Neural progenitor cell (in vitro differentiated cells): ENCODE data around the gene ZC3H7A.

ENCODE experiments used
- CTCF ChIP-seq: fragments of 200-600 bp; sonication (generic); IDR thresholded peaks from 2 replicates; pipeline ENCODE4 v1.5.1; 2017; ENCODE audit warnings: antibody characterized with exemption, mild to moderate bottlenecking
- EZH2phosphoT487 ChIP-seq: fragments of 200-600 bp; sonication (generic); IDR thresholded peaks from 2 replicates; pipeline ENCODE4 v1.6.1; 2017; ENCODE audit warnings: antibody characterized with exemption

- no peak for TF ChIP-seq CTCF
- TF ChIP-seq EZH2phosphoT487, result no peak
Measured at GRCh38 chr16:11793840-11794239, 3.2 kb downstream of the ZC3H7A start.
